Measurements from ENCODE around the gene VAT1L. TPM values are rescaled to one million over a fixed set of nuclear protein-coding genes. Genes with fewer than 3 reads are reported as not detected.

VAT1L gene
- total and polyA plus RNA-seq, 4 donors = 0.17 to 0.98 (median 0.26) TPM

DNA sequence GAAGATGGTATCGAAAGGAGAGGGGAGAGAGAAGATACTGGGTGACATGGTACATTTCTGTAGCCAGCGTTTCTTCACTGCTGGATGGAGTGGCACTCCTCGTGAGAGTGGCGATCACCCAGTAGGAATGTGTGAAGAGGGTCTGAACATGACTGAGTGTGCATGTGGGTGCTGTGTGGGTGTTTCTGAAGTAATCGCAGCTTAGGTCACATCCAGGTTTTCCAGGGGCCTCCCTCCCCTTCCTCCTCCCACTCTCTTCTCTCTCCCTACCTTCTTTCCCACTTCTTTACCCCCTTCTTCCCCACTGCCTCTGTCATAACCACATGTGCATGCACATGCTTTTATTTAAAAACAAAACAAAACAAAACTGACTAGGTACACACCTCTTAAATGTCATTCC lies 235.8 kb downstream of the VAT1L start (continued):
- TF ChIP-seq, protein P1, sequence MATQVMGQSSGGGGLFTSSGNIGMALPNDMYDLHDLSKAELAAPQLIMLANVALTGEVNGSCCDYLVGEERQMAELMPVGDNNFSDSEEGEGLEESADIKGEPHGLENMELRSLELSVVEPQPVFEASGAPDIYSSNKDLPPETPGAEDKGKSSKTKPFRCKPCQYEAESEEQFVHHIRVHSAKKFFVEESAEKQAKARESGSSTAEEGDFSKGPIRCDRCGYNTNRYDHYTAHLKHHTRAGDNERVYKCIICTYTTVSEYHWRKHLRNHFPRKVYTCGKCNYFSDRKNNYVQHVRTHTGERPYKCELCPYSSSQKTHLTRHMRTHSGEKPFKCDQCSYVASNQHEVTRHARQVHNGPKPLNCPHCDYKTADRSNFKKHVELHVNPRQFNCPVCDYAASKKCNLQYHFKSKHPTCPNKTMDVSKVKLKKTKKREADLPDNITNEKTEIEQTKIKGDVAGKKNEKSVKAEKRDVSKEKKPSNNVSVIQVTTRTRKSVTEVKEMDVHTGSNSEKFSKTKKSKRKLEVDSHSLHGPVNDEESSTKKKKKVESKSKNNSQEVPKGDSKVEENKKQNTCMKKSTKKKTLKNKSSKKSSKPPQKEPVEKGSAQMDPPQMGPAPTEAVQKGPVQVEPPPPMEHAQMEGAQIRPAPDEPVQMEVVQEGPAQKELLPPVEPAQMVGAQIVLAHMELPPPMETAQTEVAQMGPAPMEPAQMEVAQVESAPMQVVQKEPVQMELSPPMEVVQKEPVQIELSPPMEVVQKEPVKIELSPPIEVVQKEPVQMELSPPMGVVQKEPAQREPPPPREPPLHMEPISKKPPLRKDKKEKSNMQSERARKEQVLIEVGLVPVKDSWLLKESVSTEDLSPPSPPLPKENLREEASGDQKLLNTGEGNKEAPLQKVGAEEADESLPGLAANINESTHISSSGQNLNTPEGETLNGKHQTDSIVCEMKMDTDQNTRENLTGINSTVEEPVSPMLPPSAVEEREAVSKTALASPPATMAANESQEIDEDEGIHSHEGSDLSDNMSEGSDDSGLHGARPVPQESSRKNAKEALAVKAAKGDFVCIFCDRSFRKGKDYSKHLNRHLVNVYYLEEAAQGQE (IDR thresholded peaks at IDR 0.05) = no peak
- TF ChIP-seq, protein P2, sequence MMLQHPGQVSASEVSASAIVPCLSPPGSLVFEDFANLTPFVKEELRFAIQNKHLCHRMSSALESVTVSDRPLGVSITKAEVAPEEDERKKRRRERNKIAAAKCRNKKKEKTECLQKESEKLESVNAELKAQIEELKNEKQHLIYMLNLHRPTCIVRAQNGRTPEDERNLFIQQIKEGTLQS (IDR thresholded peaks at IDR 0.05) = no peak
- TF ChIP-seq RXRA (IDR thresholded peaks at IDR 0.05) (no peak), HNF4G (IDR thresholded peaks at IDR 0.05) (no peak), JUND (IDR thresholded peaks at IDR 0.05) (no peak), EGR1 (IDR thresholded peaks at IDR 0.05; ENCODE audit: low read depth in 2 of 2) (no peak), RAD21 (IDR thresholded peaks at IDR 0.05) (no peak)

DNA sequence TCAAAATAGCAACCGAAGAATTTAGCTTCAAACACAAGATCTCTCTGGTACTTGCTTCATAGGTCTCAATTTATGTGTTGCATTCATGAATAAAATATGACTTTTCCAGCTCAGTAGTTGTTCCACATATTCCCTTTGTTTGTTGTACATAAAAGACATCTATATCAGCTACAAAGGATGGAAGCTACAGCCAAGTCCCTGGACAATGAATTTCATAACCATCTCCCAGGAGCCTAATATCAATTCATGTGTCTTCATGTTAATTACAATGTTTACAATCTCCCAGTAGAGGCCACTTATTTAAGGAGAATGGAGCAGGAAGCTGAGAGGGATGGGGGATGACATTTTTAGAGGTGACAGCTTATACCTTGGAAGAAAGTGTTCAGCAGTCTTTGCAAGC lies 237.3 kb downstream of the VAT1L start:
- Histone ChIP-seq H3K27me3 (ENCODE audit: control insufficient read depth in 4 of 4, insufficient read depth in 4 of 4, low read length in 3 of 4) (no peaks in the 10 kb centered on the region), H3K9me3 (ENCODE audit: control insufficient read depth in 4 of 4, low read length in 3 of 4) (no peaks in the 10 kb centered on the region), H3K4me3 (ENCODE audit: low read depth in 1 of 3, low read length in 3 of 3) (no peak overlapping the region), H3K9ac (ENCODE audit: low read depth in 1 of 2, low read length in 2 of 2) (no peak overlapping the region), H3K36me3 (ENCODE audit: control insufficient read depth in 4 of 4, insufficient read depth in 3 of 4, low read depth in 1 of 4, low read length in 3 of 4) (no peaks in the 10 kb centered on the region), H3K27ac (ENCODE audit: low read depth in 1 of 2, low read length in 2 of 2) (no peak overlapping the region), H3K4me1 (ENCODE audit: control insufficient read depth in 4 of 4, insufficient read depth in 4 of 4, low read length in 3 of 4) (no peaks in the 10 kb centered on the region)
- WGBS = 91% methylated on average over 1 of the region's 1 CpG
- DNase-seq (ENCODE audit: low spot score) = no peak
- TF ChIP-seq, protein P2 (IDR thresholded peaks at IDR 0.05) = no peak
- TF ChIP-seq, protein P3, sequence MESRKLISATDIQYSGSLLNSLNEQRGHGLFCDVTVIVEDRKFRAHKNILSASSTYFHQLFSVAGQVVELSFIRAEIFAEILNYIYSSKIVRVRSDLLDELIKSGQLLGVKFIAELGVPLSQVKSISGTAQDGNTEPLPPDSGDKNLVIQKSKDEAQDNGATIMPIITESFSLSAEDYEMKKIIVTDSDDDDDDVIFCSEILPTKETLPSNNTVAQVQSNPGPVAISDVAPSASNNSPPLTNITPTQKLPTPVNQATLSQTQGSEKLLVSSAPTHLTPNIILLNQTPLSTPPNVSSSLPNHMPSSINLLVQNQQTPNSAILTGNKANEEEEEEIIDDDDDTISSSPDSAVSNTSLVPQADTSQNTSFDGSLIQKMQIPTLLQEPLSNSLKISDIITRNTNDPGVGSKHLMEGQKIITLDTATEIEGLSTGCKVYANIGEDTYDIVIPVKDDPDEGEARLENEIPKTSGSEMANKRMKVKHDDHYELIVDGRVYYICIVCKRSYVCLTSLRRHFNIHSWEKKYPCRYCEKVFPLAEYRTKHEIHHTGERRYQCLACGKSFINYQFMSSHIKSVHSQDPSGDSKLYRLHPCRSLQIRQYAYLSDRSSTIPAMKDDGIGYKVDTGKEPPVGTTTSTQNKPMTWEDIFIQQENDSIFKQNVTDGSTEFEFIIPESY (IDR thresholded peaks at IDR 0.05) = no peak
- TF ChIP-seq HNF4G (IDR thresholded peaks at IDR 0.05) (no peak), GABPA (IDR thresholded peaks at IDR 0.05 in 1 of 2, conservative IDR thresholded peaks at IDR 0.05 in 1 of 2) (no peak), YY1 (IDR thresholded peaks at IDR 0.05) (no peak), FOXA2 (IDR thresholded peaks at IDR 0.05) (no peak), HNF4A (conservative IDR thresholded peaks at IDR 0.05) (no peak), FOXA1 (IDR thresholded peaks at IDR 0.05) (no peak), JUND (IDR thresholded peaks at IDR 0.05) (no peak), EGR1 (IDR thresholded peaks at IDR 0.05; ENCODE audit: low read depth in 2 of 2) (no peak), RXRA (IDR thresholded peaks at IDR 0.05) (no peak), RAD21 (IDR thresholded peaks at IDR 0.05) (no peak), SP1 (IDR thresholded peaks at IDR 0.05) (no peak), NR2F2 (IDR thresholded peaks at IDR 0.05) (no peak)
- TF ChIP-seq, protein P4, sequence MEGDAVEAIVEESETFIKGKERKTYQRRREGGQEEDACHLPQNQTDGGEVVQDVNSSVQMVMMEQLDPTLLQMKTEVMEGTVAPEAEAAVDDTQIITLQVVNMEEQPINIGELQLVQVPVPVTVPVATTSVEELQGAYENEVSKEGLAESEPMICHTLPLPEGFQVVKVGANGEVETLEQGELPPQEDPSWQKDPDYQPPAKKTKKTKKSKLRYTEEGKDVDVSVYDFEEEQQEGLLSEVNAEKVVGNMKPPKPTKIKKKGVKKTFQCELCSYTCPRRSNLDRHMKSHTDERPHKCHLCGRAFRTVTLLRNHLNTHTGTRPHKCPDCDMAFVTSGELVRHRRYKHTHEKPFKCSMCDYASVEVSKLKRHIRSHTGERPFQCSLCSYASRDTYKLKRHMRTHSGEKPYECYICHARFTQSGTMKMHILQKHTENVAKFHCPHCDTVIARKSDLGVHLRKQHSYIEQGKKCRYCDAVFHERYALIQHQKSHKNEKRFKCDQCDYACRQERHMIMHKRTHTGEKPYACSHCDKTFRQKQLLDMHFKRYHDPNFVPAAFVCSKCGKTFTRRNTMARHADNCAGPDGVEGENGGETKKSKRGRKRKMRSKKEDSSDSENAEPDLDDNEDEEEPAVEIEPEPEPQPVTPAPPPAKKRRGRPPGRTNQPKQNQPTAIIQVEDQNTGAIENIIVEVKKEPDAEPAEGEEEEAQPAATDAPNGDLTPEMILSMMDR (IDR thresholded peaks at IDR 0.05; ENCODE audit: low read depth, low read length, missing input control) = no peak
- TF ChIP-seq, protein P5, sequence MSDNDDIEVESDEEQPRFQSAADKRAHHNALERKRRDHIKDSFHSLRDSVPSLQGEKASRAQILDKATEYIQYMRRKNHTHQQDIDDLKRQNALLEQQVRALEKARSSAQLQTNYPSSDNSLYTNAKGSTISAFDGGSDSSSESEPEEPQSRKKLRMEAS (IDR thresholded peaks at IDR 0.05) = no peak
